Kidney (tissue), 14 donors: ENCODE data around the gene PNPLA5. TPM values are rescaled to one million over a fixed set of nuclear protein-coding genes. Genes with fewer than 3 reads are reported as not detected.

ENCODE experiments used
- DNase-seq, 5 donors: peaks; one replicate each; pipeline ENCODE4 v3.0.0-alpha.2; 2013 to 2020
- FAIRE-seq: peaks from 2 replicates; lab custom pipeline; 2012; peaks lifted over from hg19 to GRCh38; lab: Jason Lieb, UNC
- H3K27ac ChIP-seq, 2 donors: one replicate each; pipeline ENCODE4 v1.7.0; 2013; ENCODE audit warnings: low read depth in 2 of 2, low read length in 2 of 2, inconsistent platforms in 1 of 2
- H3K27me3 ChIP-seq: one replicate; pipeline ENCODE4 v1.7.1; 2013; ENCODE audit warnings: low read length, inconsistent platforms; ENCODE audit not compliant: control insufficient read depth, insufficient read depth
- H3K36me3 ChIP-seq, 3 donors: one replicate each; pipeline versions ENCODE4 v1.7.0 to v1.7.1; 2013; ENCODE audit warnings: low read length in 3 of 3, control low read depth in 1 of 3, inconsistent platforms in 1 of 3; ENCODE audit not compliant: insufficient read depth in 3 of 3, control insufficient read depth in 2 of 3
- H3K4me1 ChIP-seq, 3 donors: one replicate each; pipeline versions ENCODE4 v1.7.0 to v1.7.1; 2013; ENCODE audit warnings: low read length in 3 of 3, inconsistent platforms in 1 of 3, low read depth in 1 of 3; ENCODE audit not compliant: control insufficient read depth in 2 of 3, insufficient read depth in 2 of 3
- H3K4me3 ChIP-seq, 3 donors: one replicate each; pipeline versions ENCODE4 v1.7.0 to v1.8.1; 2013; ENCODE audit warnings: low read length in 3 of 3, control low read depth in 1 of 3, inconsistent platforms in 1 of 3
- H3K9ac ChIP-seq, 3 donors: one replicate each; pipeline versions ENCODE4 v1.7.0 to v1.7.1; 2013; ENCODE audit warnings: low read length in 3 of 3, control low read depth in 1 of 3, inconsistent platforms in 1 of 3
- H3K9me3 ChIP-seq, 3 donors: one replicate each; pipeline versions ENCODE4 v1.7.0 to v1.7.1; 2013; ENCODE audit warnings: low read length in 3 of 3, control low read depth in 1 of 3, inconsistent platforms in 1 of 3; ENCODE audit not compliant: control insufficient read depth in 2 of 3, insufficient read depth in 1 of 3
- intact Hi-C: fragments of 100-400 bp; cut with DNase I; formaldehyde crosslinking; loops from one replicate; pipeline ENCODE4 v1.11.1; 2022
- polyA plus RNA-seq: library from polyadenylated mRNA; stranded (reverse); fragments of 350-450 nt; fragmentation: Illumina TruSeq; extraction: RNeasy Lipid Tissue Mini Kit (QIAGEN cat#74804); gene quantifications from one replicate; pipeline ENCODE4 v1.2.3, GENCODE V29; 2014; ENCODE audit warnings: low read depth, low replicate concordance; ENCODE audit not compliant: insufficient read depth
- total RNA-seq: library from RNA; stranded (reverse); fragmentation: NEBNext Ultra II Directional; extraction: Animal tissue kit (Norgen Biotek cat#: 25700); gene quantifications from one replicate; pipeline ENCODE4 v1.2.1, GENCODE V29; 2021
- TF ChIP-seq, protein P1 (sequence below): IDR thresholded peaks from 3 replicates; pipeline ENCODE4 v1.5.1; 2012; ENCODE audit warnings: mild to moderate bottlenecking, moderate library complexity, borderline replicate concordance; ENCODE audit not compliant: insufficient read depth; ENCODE audit errors: extremely low read depth
- donor health status: control.
- donor health status: control.
- donor health status: control.
- donor health status: control.
- donor health status: control.
- donor health status: DM: yes; HTN: yes; CAD: no.
- donor health status: Normal renal cell carcinoma (clear cell type).

PNPLA5 gene
- total and polyA plus RNA-seq, 2 donors from 2014 or later, result not detected

GRCh38 chr22:43847376-43848289, 44.2 kb downstream of the PNPLA5 start:
- no peak overlapping the region for H3K27ac ChIP-seq
- no peak overlapping the region for H3K9ac ChIP-seq
- TF ChIP-seq, protein P1, sequence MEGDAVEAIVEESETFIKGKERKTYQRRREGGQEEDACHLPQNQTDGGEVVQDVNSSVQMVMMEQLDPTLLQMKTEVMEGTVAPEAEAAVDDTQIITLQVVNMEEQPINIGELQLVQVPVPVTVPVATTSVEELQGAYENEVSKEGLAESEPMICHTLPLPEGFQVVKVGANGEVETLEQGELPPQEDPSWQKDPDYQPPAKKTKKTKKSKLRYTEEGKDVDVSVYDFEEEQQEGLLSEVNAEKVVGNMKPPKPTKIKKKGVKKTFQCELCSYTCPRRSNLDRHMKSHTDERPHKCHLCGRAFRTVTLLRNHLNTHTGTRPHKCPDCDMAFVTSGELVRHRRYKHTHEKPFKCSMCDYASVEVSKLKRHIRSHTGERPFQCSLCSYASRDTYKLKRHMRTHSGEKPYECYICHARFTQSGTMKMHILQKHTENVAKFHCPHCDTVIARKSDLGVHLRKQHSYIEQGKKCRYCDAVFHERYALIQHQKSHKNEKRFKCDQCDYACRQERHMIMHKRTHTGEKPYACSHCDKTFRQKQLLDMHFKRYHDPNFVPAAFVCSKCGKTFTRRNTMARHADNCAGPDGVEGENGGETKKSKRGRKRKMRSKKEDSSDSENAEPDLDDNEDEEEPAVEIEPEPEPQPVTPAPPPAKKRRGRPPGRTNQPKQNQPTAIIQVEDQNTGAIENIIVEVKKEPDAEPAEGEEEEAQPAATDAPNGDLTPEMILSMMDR, result no peak
- H3K4me1 ChIP-seq, result no peaks in the 10 kb centered on the region
- no peaks in the 10 kb centered on the region for H3K9me3 ChIP-seq
- FAIRE-seq, result no peak
- intact Hi-C loops, result no loop called here
- H3K27me3 ChIP-seq, result no peaks in the 10 kb centered on the region
- no peak overlapping the region for H3K4me3 ChIP-seq
- no peaks in the 10 kb centered on the region for H3K36me3 ChIP-seq
- DNase-seq, result peak in 2 of 5 donors; percentile 26 to 35

GRCh38 chr22:43846966-43847365, 44.8 kb downstream of the PNPLA5 start:
- no peaks in the 10 kb centered on the region for H3K36me3 ChIP-seq
- TF ChIP-seq, protein P1, result no peak
- H3K27ac ChIP-seq, result no peak overlapping the region
- no peak overlapping the region for H3K9ac ChIP-seq
- intact Hi-C loops, result no loop called here
- no peaks in the 10 kb centered on the region for H3K27me3 ChIP-seq
- no peaks in the 10 kb centered on the region for H3K9me3 ChIP-seq
- FAIRE-seq, result no peak
- H3K4me1 ChIP-seq, result no peaks in the 10 kb centered on the region
- peak in 2 of 5 donors; percentile 23 to 35 for DNase-seq
- no peak overlapping the region for H3K4me3 ChIP-seq

DNA sequence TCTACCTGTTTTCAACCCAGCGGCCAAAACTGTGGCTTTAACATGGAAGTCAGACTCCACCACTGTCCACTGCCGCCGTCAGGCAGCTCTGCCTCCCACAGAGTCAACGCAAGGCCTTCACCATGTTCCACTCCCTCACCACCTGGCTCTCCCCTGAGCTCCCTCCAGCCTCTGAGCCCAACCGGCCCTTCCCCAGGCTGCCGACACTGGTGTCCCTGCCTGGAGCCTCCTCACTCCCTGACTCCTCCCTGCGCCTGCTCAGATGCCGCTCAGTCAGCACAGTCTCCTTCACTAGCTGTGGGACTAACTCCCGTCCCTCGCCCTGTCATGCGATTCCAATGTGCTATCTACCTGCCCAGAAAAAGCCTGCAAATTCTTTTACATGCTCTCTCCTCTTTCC, 45.8 kb downstream of the PNPLA5 start:
- no peaks in the 10 kb centered on the region for H3K36me3 ChIP-seq
- TF ChIP-seq, protein P1, result no peak
- no peaks in the 10 kb centered on the region for H3K27me3 ChIP-seq
- no peaks in the 10 kb centered on the region for H3K4me1 ChIP-seq
- H3K4me3 ChIP-seq, result no peak overlapping the region
- DNase-seq (peak in 2 of 5 donors; percentile 36 to 46), FAIRE-seq (no peak)
- no peaks in the 10 kb centered on the region for H3K9me3 ChIP-seq
- H3K27ac ChIP-seq, result no peak overlapping the region
- intact Hi-C loops, result no loop called here
- no peak overlapping the region for H3K9ac ChIP-seq
